Mesenchymal stem cell (in vitro differentiated cells and primary cell): Measurements from ENCODE around the gene KHDRBS1. TPM values are rescaled to one million over a fixed set of nuclear protein-coding genes. Genes with fewer than 3 reads are reported as not detected.

Experiments
- DNase-seq: peaks from one replicate; pipeline ENCODE4 v3.0.0-alpha.2; 2013
- H2AFZ ChIP-seq: one replicate; pipeline ENCODE4 v1.6.1; 2013; ENCODE audit warnings: low read depth, mild to moderate bottlenecking, control low read depth, inconsistent platforms, low read length, moderate library complexity
- H2AK5ac ChIP-seq: 2 replicates; pipeline ENCODE4 v1.6.1; 2013; ENCODE audit warnings: low read length, moderate library complexity, mild to moderate bottlenecking, inconsistent platforms; ENCODE audit not compliant: severe bottlenecking
- H2BK120ac ChIP-seq: one replicate; pipeline ENCODE4 v1.6.1; 2013; ENCODE audit warnings: low read depth, mild to moderate bottlenecking, inconsistent platforms, low read length, moderate library complexity
- H2BK12ac ChIP-seq, 2 experiments: one replicate each; pipeline ENCODE4 v1.6.1; 2013; ENCODE audit warnings: inconsistent platforms in 2 of 2, low read length in 2 of 2, mild to moderate bottlenecking in 2 of 2, moderate library complexity in 2 of 2, control low read depth in 1 of 2
- H2BK15ac ChIP-seq: one replicate; pipeline ENCODE4 v1.6.1; 2013; ENCODE audit warnings: mild to moderate bottlenecking, low read depth, inconsistent platforms; ENCODE audit not compliant: poor library complexity, severe bottlenecking
- H2BK5ac ChIP-seq: 2 replicates; pipeline ENCODE4 v1.6.1; 2013; ENCODE audit warnings: low read depth, mild to moderate bottlenecking, low read length, control low read depth, inconsistent platforms; ENCODE audit not compliant: poor library complexity, severe bottlenecking
- H3K14ac ChIP-seq, 2 experiments: one replicate each; pipeline ENCODE4 v1.6.1; 2013; ENCODE audit warnings: inconsistent platforms in 2 of 2, low read length in 2 of 2, control low read depth in 1 of 2, mild to moderate bottlenecking in 1 of 2, moderate library complexity in 1 of 2
- H3K18ac ChIP-seq, 2 experiments: one replicate each; pipeline ENCODE4 v1.6.1; 2013; ENCODE audit warnings: inconsistent platforms in 2 of 2, low read length in 2 of 2, control low read depth in 1 of 2, low read depth in 1 of 2, mild to moderate bottlenecking in 1 of 2
- H3K23ac ChIP-seq, 2 experiments: one replicate each; pipeline ENCODE4 v1.6.1; 2013; ENCODE audit warnings: inconsistent platforms in 2 of 2, low read length in 2 of 2, mild to moderate bottlenecking in 2 of 2, moderate library complexity in 2 of 2, control low read depth in 1 of 2
- H3K27ac ChIP-seq: 2 replicates; pipeline ENCODE4 v1.5.1; 2013; ENCODE audit warnings: mild to moderate bottlenecking, moderate library complexity, low read length, control low read depth, inconsistent platforms; ENCODE audit not compliant: poor library complexity, severe bottlenecking
- H3K27me3 ChIP-seq, 2 experiments: 2 replicates each; pipeline versions ENCODE4 v1.6.1 to v1.7.0; 2013; ENCODE audit warnings: low read length in 2 of 2, mild to moderate bottlenecking in 2 of 2, moderate library complexity in 2 of 2, control low read depth in 1 of 2, inconsistent platforms in 1 of 2; ENCODE audit not compliant: control insufficient read depth in 1 of 2, insufficient read depth in 1 of 2
- H3K36me3 ChIP-seq, 2 experiments: 2 replicates each; pipeline versions ENCODE4 v1.6.1 to v1.7.0; 2013; ENCODE audit warnings: low read length in 2 of 2, control low read depth in 1 of 2, inconsistent platforms in 1 of 2, low read depth in 1 of 2, mild to moderate bottlenecking in 1 of 2; ENCODE audit not compliant: insufficient read depth in 2 of 2, control insufficient read depth in 1 of 2
- H3K4ac ChIP-seq, 2 experiments: one replicate each; pipeline ENCODE4 v1.6.1; 2013; ENCODE audit warnings: inconsistent platforms in 2 of 2, low read length in 2 of 2, mild to moderate bottlenecking in 2 of 2, moderate library complexity in 2 of 2, control low read depth in 1 of 2, low read depth in 1 of 2
- H3K4me1 ChIP-seq: 2 replicates; pipeline ENCODE4 v1.6.1; 2013; ENCODE audit warnings: low read depth, low read length, control low read depth; ENCODE audit not compliant: control insufficient read depth, insufficient read depth
- H3K4me2 ChIP-seq: 2 replicates; pipeline ENCODE4 v1.6.1; 2013; ENCODE audit warnings: low read length, mild to moderate bottlenecking, inconsistent platforms; ENCODE audit not compliant: poor library complexity, severe bottlenecking
- H3K4me3 ChIP-seq, 2 experiments: 2 replicates each; pipeline versions ENCODE4 v1.5.1 to v1.7.0; 2013; ENCODE audit warnings: low read length in 2 of 2, mild to moderate bottlenecking in 2 of 2, control low read depth in 1 of 2, low read depth in 1 of 2; ENCODE audit not compliant: insufficient read depth in 1 of 2
- H3K79me1 ChIP-seq: replicated peaks from 2 replicates; pipeline ENCODE4 v1.6.1; 2013; ENCODE audit warnings: mild to moderate bottlenecking, control low read depth, low read length, inconsistent platforms; ENCODE audit not compliant: poor library complexity, severe bottlenecking
- H3K9ac ChIP-seq: 2 replicates; pipeline ENCODE4 v1.7.0; 2013; ENCODE audit warnings: mild to moderate bottlenecking, low read length, moderate library complexity
- H3K9me3 ChIP-seq: 2 replicates; pipeline ENCODE4 v1.7.0; 2013; ENCODE audit warnings: mild to moderate bottlenecking, low read length; ENCODE audit not compliant: control insufficient read depth
- H4K8ac ChIP-seq: one replicate; pipeline ENCODE4 v1.6.1; 2013; ENCODE audit warnings: inconsistent platforms, mild to moderate bottlenecking, low read length, moderate library complexity
- H4K91ac ChIP-seq: one replicate; pipeline ENCODE4 v1.6.1; 2013; ENCODE audit warnings: mild to moderate bottlenecking, low read length, inconsistent platforms
- WGBS: methylation state at CpG from one replicate; pipeline ENCODE4 v1.1.7; 2013; ENCODE audit warnings: mixed read lengths; 5-methylcytosine and 5-hydroxymethylcytosine counted together
- polyA plus RNA-seq, 2 experiments: library from polyadenylated mRNA; stranded (reverse); fragments of 200-250 nt; gene quantifications; one replicate each; pipeline ENCODE4 v1.2.3, GENCODE V29; 2013

Gene KHDRBS1, protein sequence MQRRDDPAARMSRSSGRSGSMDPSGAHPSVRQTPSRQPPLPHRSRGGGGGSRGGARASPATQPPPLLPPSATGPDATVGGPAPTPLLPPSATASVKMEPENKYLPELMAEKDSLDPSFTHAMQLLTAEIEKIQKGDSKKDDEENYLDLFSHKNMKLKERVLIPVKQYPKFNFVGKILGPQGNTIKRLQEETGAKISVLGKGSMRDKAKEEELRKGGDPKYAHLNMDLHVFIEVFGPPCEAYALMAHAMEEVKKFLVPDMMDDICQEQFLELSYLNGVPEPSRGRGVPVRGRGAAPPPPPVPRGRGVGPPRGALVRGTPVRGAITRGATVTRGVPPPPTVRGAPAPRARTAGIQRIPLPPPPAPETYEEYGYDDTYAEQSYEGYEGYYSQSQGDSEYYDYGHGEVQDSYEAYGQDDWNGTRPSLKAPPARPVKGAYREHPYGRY
- polyA plus RNA-seq (2013, experiment 1 of 2), result 111 TPM
- polyA plus RNA-seq (2013, experiment 2 of 2), result 113 TPM

DNA sequence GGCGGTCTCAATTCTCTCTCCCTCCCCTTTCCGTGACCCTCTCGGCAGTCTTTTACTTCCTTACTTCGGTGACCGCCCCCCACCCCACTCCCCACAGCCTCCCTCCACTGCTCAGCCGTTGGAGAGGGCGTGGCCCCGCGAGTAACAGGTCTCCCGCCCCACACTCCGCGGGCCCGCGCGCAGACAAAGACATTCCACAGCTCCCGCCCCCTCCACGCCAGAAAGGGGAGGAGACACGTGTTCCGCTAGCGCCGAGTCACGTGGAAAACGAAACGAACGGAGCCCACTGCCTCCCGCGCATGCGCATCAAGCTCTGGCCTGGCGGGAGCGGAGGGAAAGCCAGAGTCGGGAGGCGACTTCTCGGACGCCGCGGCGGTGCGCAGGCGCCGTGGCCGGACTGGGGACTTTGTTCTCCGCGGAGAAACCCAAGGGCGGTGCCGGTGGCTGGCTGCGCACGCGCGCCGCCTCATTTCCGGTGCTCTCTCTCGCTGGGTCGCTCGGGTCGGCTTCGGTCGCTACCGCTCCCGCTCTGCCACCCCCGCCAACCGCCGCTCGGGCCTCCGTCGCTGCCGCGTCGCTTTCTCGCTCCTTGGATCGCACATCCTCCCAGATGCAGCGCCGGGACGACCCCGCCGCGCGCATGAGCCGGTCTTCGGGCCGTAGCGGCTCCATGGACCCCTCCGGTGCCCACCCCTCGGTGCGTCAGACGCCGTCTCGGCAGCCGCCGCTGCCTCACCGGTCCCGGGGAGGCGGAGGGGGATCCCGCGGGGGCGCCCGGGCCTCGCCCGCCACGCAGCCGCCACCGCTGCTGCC is at the start of gene KHDRBS1:
Gene KHDRBS1 (plus strand): TSS at position 483 of the 813 bp plus-strand sequence. CDS start 128 bp downstream, at position 611.
- Histone ChIP-seq H3K18ac (peak within 1 kb of the TSS; percentile 100), H3K4me2 (peak within 1 kb of the TSS; percentile 71), H4K91ac (peak within 1 kb of the TSS; percentile 100), H3K23ac (peak within 1 kb of the TSS; percentile 70 to 100), H3K4me1 (peaks cover 4% of the 10 kb centered on the region), H3K9ac (peak within 1 kb of the TSS; percentile 98), H3K4me3 (peak within 1 kb of the TSS; percentile 95 to 99), H2BK5ac (peak within 1 kb of the TSS; percentile 99), H3K4ac (peak within 1 kb of the TSS; percentile 98 to 100), H2AK5ac (peak within 1 kb of the TSS; percentile 74), H3K36me3 (peaks cover 0 to 8% of the 10 kb centered on the region in 2 experiments), H3K79me1 (no peaks in the 10 kb centered on the region), H3K14ac (peak within 1 kb of the TSS; percentile 99), H2BK120ac (peak within 1 kb of the TSS; percentile 97), H2BK15ac (peak within 1 kb of the TSS; percentile 96), H3K27ac (peak within 1 kb of the TSS; percentile 92), H4K8ac (peak within 1 kb of the TSS; percentile 98), H3K9me3 (no peaks in the 10 kb centered on the region), H2BK12ac (peak within 1 kb of the TSS in 1 of 2 experiments; percentile 95), H2AFZ (peak within 1 kb of the TSS; percentile 73), H3K27me3 (no peaks in the 10 kb centered on the region)
- under 1% methylated on average over 84 of the region's 101 CpGs for WGBS
- peak; percentile 99 for DNase-seq

DNA sequence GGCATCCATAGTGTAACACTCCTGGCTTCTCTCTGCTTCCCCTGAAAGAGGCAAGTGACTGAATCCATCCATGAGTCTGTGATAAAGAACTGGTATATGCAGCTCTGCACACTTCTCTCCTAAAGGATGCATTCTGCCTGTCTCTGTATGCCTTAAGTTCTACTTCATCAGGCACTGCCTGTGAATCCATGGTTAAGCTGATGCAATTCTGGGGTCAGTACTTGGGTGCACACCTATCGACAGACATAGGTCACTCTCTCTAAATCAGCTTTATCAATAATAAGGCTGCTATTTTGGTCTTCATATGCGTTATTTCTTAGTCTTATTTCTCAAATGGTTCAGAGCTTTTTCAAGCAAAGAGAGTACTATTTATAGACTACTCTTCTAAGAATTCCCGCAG is 42.8 kb upstream of the KHDRBS1 start:
- no peak overlapping the region for H3K4ac ChIP-seq
- no peak overlapping the region for H2BK12ac ChIP-seq
- no peak overlapping the region for H2BK5ac ChIP-seq
- no peak overlapping the region for H2BK120ac ChIP-seq
- H3K9ac ChIP-seq, result no peak overlapping the region
- no peak overlapping the region for H4K8ac ChIP-seq
- no peaks in the 10 kb centered on the region for H3K79me1 ChIP-seq
- H3K18ac ChIP-seq, result no peak overlapping the region
- no peaks in the 10 kb centered on the region for H3K9me3 ChIP-seq
- H4K91ac ChIP-seq, result no peak overlapping the region
- no peak overlapping the region for H3K14ac ChIP-seq
- no peak overlapping the region for H2AFZ ChIP-seq
- no peaks in the 10 kb centered on the region for H3K36me3 ChIP-seq
- no peak overlapping the region for H2BK15ac ChIP-seq
- H2AK5ac ChIP-seq, result no peak overlapping the region
- no peak overlapping the region for H3K23ac ChIP-seq
- WGBS, result 92% methylated on average over 3 of the region's 3 CpGs
- H3K4me1 ChIP-seq, result no peaks in the 10 kb centered on the region
- DNase-seq, result no peak
- H3K4me3 ChIP-seq, result no peak overlapping the region
- no peak overlapping the region for H3K27ac ChIP-seq
- no peaks in the 10 kb centered on the region for H3K27me3 ChIP-seq
- H3K4me2 ChIP-seq, result no peak overlapping the region

DNA sequence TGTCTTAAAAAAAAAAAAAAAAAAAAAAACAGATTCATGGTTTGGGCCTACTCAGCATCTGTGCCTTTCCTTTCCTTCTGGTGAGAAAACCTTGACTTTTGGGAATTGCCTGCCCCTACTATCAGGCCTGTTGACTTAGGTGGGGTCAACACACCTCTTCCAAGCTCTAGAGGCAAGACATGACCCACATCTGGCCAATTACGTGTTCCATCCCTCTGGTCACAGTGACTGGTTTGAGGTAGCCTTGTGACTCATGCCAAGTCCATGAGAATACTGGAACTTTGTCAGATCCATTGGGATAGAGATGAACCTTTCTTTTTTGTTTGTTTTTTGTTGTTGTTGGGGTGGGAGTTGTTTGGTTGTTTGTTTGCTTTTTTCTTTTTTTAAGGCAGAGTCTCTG is 37.3 kb upstream of the KHDRBS1 start:
- WGBS, result 67% methylated on average over 1 of the region's 1 CpG
- Histone ChIP-seq H3K9ac (no peak overlapping the region), H2BK15ac (no peak overlapping the region), H3K9me3 (no peaks in the 10 kb centered on the region), H3K27ac (no peak overlapping the region), H3K18ac (no peak overlapping the region), H4K8ac (no peak overlapping the region), H3K4me3 (no peak overlapping the region), H3K36me3 (no peaks in the 10 kb centered on the region), H3K23ac (no peak overlapping the region), H2BK120ac (no peak overlapping the region), H3K79me1 (no peaks in the 10 kb centered on the region), H3K14ac (no peak overlapping the region), H2BK12ac (no peak overlapping the region), H2AFZ (no peak overlapping the region), H3K4ac (no peak overlapping the region), H4K91ac (no peak overlapping the region), H3K4me2 (no peak overlapping the region), H3K27me3 (no peaks in the 10 kb centered on the region), H3K4me1 (peaks cover 3% of the 10 kb centered on the region), H2AK5ac (no peak overlapping the region), H2BK5ac (no peak overlapping the region)
- DNase-seq, result no peak
